ENCODE results near the gene MXD1. TPM values are rescaled to one million over a fixed set of nuclear protein-coding genes. Genes with fewer than 3 reads are reported as not detected.

The MXD1 gene
- total and polyA plus RNA-seq, 2 experiments from 2014 or later: 1.8 to 3.9 TPM

- Histone ChIP-seq H3K9me2 (ENCODE audit: insufficient read depth) (no peaks in the 10 kb centered on the region), H3K27ac (ENCODE audit: low read depth) (no peak overlapping the region), H2AFZ (no peak overlapping the region), H3K4me3 (no peak overlapping the region), H3K36me3 (ENCODE audit: insufficient read depth) (no peaks in the 10 kb centered on the region), H3K4me2 (no peak overlapping the region), H3K79me2 (replicated peaks; ENCODE audit: insufficient read depth) (no peaks in the 10 kb centered on the region), H3F3A (replicated peaks; ENCODE audit: low read depth) (no peaks in the 10 kb centered on the region), H3K4me1 (ENCODE audit: insufficient read depth) (peaks cover 13% of the 10 kb centered on the region), H3K27me3 (ENCODE audit: insufficient read depth) (no peaks in the 10 kb centered on the region), H4K20me1 (replicated peaks; ENCODE audit: insufficient read depth) (no peaks in the 10 kb centered on the region)
- peak; percentile 66 for ATAC-seq
- H3K36me3 Mint-ChIP-seq (ENCODE audit: low read depth): peaks cover 6% of the 10 kb centered on the region
- DNase-seq (ENCODE audit: low spot score): peak; percentile 33
- peaks cover 8% of the 10 kb centered on the region for H3K27me3 Mint-ChIP-seq (ENCODE audit: insufficient read depth, low read depth, poor library complexity)
- no peaks in the 10 kb centered on the region for H3K9me3 Mint-ChIP-seq
- peaks cover 22% of the 10 kb centered on the region for H3K4me1 Mint-ChIP-seq
- H3K4me3 Mint-ChIP-seq: no peak overlapping the region
- no peak for TF ChIP-seq JUNB (IDR thresholded peaks at IDR 0.05; ENCODE audit: unreplicated experiment)
- TF ChIP-seq ZNF331 (CRISPR knock-in tag; IDR thresholded peaks at IDR 0.05; ENCODE audit: low read depth): no peak
- peak overlapping the region; percentile 37; the same call in 1 of the 2 replicates for H3K27ac Mint-ChIP-seq
Observed at GRCh38 chr2:69939722-69940121, 24.8 kb downstream of the MXD1 start.

GRCh38 chr2:69940691-69941090 is 25.8 kb downstream of the MXD1 start:
- no peak overlapping the region for H3K4me2 ChIP-seq

GRCh38 chr2:69943000-69943842 is 28.3 kb downstream of the MXD1 start:
- no peak for DNase-seq (ENCODE audit: low spot score)
- TF ChIP-seq NANOG (IDR thresholded peaks at IDR 0.05; ENCODE audit: borderline replicate concordance): no peak
- no peak for TF ChIP-seq ETS1 (IDR thresholded peaks at IDR 0.05)
- TF ChIP-seq JUNB (IDR thresholded peaks at IDR 0.05; ENCODE audit: unreplicated experiment): no peak
- no peak for TF ChIP-seq EZH2phosphoT487 (IDR thresholded peaks at IDR 0.05; ENCODE audit: unreplicated experiment)
- no peak for TF ChIP-seq ZNF462 (CRISPR knock-in tag; IDR thresholded peaks at IDR 0.05)
- TF ChIP-seq EZH2 (IDR thresholded peaks at IDR 0.05; ENCODE audit: low read depth, unreplicated experiment): no peak

More at GRCh38 chr2:69940691-69941090, 25.8 kb downstream of the MXD1 start:
- Mint-ChIP-seq H3K27ac (no peak overlapping the region), H3K27me3 (ENCODE audit: insufficient read depth, low read depth, poor library complexity) (peaks cover 8% of the 10 kb centered on the region), H3K9me3 (no peaks in the 10 kb centered on the region), H3K36me3 (ENCODE audit: low read depth) (peaks cover 5% of the 10 kb centered on the region), H3K4me3 (no peak overlapping the region), H3K4me1 (peaks cover 22% of the 10 kb centered on the region)
- H3F3A ChIP-seq (replicated peaks; ENCODE audit: low read depth): no peaks in the 10 kb centered on the region
- peak; percentile 32 for ATAC-seq
- H3K4me3 ChIP-seq: no peak overlapping the region
- H3K27me3 ChIP-seq (ENCODE audit: insufficient read depth): no peaks in the 10 kb centered on the region
- H4K20me1 ChIP-seq (replicated peaks; ENCODE audit: insufficient read depth): no peaks in the 10 kb centered on the region
- peaks cover 13% of the 10 kb centered on the region for H3K4me1 ChIP-seq (ENCODE audit: insufficient read depth)
- no peaks in the 10 kb centered on the region for H3K36me3 ChIP-seq (ENCODE audit: insufficient read depth)
- TF ChIP-seq NANOG (IDR thresholded peaks at IDR 0.05; ENCODE audit: borderline replicate concordance): no peak
- no peak for TF ChIP-seq ZNF331 (CRISPR knock-in tag; IDR thresholded peaks at IDR 0.05; ENCODE audit: low read depth)
- no peak for TF ChIP-seq CREB1 (CRISPR knock-in tag; IDR thresholded peaks at IDR 0.05; ENCODE audit: low read depth)
- TF ChIP-seq ZNF114 (CRISPR knock-in tag; IDR thresholded peaks at IDR 0.05): no peak
- no peak for TF ChIP-seq POLR2AphosphoS5 (IDR thresholded peaks at IDR 0.05; ENCODE audit: low read depth)
- no peak overlapping the region for H2AFZ ChIP-seq
- H3K79me2 ChIP-seq (replicated peaks; ENCODE audit: insufficient read depth): no peaks in the 10 kb centered on the region
- H3K27ac ChIP-seq (ENCODE audit: low read depth): no peak overlapping the region
- H3K9me2 ChIP-seq (ENCODE audit: insufficient read depth): no peaks in the 10 kb centered on the region
- no peak for DNase-seq (ENCODE audit: low spot score)

More at GRCh38 chr2:69943000-69943842, 28.3 kb downstream of the MXD1 start:
- H3K79me2 ChIP-seq (replicated peaks; ENCODE audit: insufficient read depth): no peaks in the 10 kb centered on the region
- no peaks in the 10 kb centered on the region for H3K27me3 ChIP-seq (ENCODE audit: insufficient read depth)
- H4K20me1 ChIP-seq (replicated peaks; ENCODE audit: insufficient read depth): no peaks in the 10 kb centered on the region
- no peak overlapping the region for H3K4me3 ChIP-seq
- H3F3A ChIP-seq (replicated peaks; ENCODE audit: low read depth): no peaks in the 10 kb centered on the region
- peaks cover 5% of the 10 kb centered on the region for H3K27me3 Mint-ChIP-seq (ENCODE audit: insufficient read depth, low read depth, poor library complexity)
- peaks cover 9% of the 10 kb centered on the region for H3K4me1 ChIP-seq (ENCODE audit: insufficient read depth)
- H3K27ac ChIP-seq (ENCODE audit: low read depth): no peak overlapping the region
- H3K4me3 Mint-ChIP-seq: no peak overlapping the region
- no peak overlapping the region for H3K4me2 ChIP-seq
- H3K27ac Mint-ChIP-seq: no peak overlapping the region; the same call in 1 of the 2 replicates
- no peaks in the 10 kb centered on the region; the same call in 2 of the 3 replicates for H3K36me3 Mint-ChIP-seq (ENCODE audit: low read depth)
- peak; percentile 23; the same call in 1 of the 3 replicates for ATAC-seq
- H3K4me1 Mint-ChIP-seq: peaks cover 14% of the 10 kb centered on the region; the same call in 2 of the 3 replicates
- no peak overlapping the region for H2AFZ ChIP-seq
- no peaks in the 10 kb centered on the region for H3K9me3 Mint-ChIP-seq
- H3K36me3 ChIP-seq (ENCODE audit: insufficient read depth): no peaks in the 10 kb centered on the region
- H3K9me2 ChIP-seq (ENCODE audit: insufficient read depth): no peaks in the 10 kb centered on the region

All from GM23338 (cell line).